GM21786 (cell line): ENCODE data around the gene SESN1.

Experiments used
- ATAC-seq: cut with Tn5 transposase; IDR thresholded peaks from one replicate; pipeline ENCODE4 v1.9.1; 2021; ENCODE audit not compliant: unreplicated experiment

The SESN1 gene

GRCh38 chr6:109031416-109031815, 63.2 kb downstream of the SESN1 start:
- no peak for ATAC-seq

- ATAC-seq = no peak
Measured at GRCh38 chr6:109029313-109029712, 65.3 kb downstream of the SESN1 start.

GRCh38 chr6:109028439-109028838, 66.2 kb downstream of the SESN1 start:
- no peak for ATAC-seq

- no peak for ATAC-seq
Measured at GRCh38 chr6:109027964-109028363, 66.7 kb downstream of the SESN1 start.

GRCh38 chr6:109025639-109026038, 69.0 kb downstream of the SESN1 start:
- no peak for ATAC-seq

- no peak for ATAC-seq
Measured at GRCh38 chr6:109024784-109025183, 69.9 kb downstream of the SESN1 start.

- ATAC-seq = no peak
Measured at GRCh38 chr6:109024368-109024767, 70.3 kb downstream of the SESN1 start.

GRCh38 chr6:109023356-109023925, 71.2 kb downstream of the SESN1 start:
- no peak for ATAC-seq

GRCh38 chr6:109021870-109022269, 72.8 kb downstream of the SESN1 start:
- no peak for ATAC-seq

- no peak for ATAC-seq
Measured at GRCh38 chr6:109019911-109020310, 74.7 kb downstream of the SESN1 start.

- ATAC-seq = no peak
Measured at GRCh38 chr6:109015176-109015575, 79.5 kb downstream of the SESN1 start.

GRCh38 chr6:109014606-109015005, 80.0 kb downstream of the SESN1 start:
- ATAC-seq = no peak

GRCh38 chr6:109013656-109014305, 80.9 kb downstream of the SESN1 start:
- ATAC-seq = no peak

GRCh38 chr6:109010705-109011102, 83.9 kb downstream of the SESN1 start:
- ATAC-seq = no peak

GRCh38 chr6:109009962-109010704, 84.5 kb downstream of the SESN1 start:
- no peak for ATAC-seq

- peak; percentile 92 for ATAC-seq
Measured at GRCh38 chr6:109009236-109009961, 85.2 kb downstream of the SESN1 start.

- ATAC-seq = peak; percentile 15
Measured at GRCh38 chr6:109008537-109009235, 86.0 kb downstream of the SESN1 start.

GRCh38 chr6:109008054-109008453, 86.6 kb downstream of the SESN1 start:
- peak; percentile 35 for ATAC-seq

- ATAC-seq = no peak
Measured at GRCh38 chr6:109007521-109007920, 87.1 kb downstream of the SESN1 start.

- no peak for ATAC-seq
Measured at GRCh38 chr6:109006818-109007217, 87.8 kb downstream of the SESN1 start.

- no peak for ATAC-seq
Measured at GRCh38 chr6:109002882-109003281, 91.8 kb downstream of the SESN1 start.
